NCI-H1694 (cell line): ENCODE measurements around the gene ZNF804B.
A peak's percentile ranks its signal among the peaks of the same experiment; 100 is the strongest.

Source experiments
- DNase-seq: peaks from one replicate; lab custom pipeline; 2025; lab: John Stamatoyannopoulos, UW

The ZNF804B gene

DNA sequence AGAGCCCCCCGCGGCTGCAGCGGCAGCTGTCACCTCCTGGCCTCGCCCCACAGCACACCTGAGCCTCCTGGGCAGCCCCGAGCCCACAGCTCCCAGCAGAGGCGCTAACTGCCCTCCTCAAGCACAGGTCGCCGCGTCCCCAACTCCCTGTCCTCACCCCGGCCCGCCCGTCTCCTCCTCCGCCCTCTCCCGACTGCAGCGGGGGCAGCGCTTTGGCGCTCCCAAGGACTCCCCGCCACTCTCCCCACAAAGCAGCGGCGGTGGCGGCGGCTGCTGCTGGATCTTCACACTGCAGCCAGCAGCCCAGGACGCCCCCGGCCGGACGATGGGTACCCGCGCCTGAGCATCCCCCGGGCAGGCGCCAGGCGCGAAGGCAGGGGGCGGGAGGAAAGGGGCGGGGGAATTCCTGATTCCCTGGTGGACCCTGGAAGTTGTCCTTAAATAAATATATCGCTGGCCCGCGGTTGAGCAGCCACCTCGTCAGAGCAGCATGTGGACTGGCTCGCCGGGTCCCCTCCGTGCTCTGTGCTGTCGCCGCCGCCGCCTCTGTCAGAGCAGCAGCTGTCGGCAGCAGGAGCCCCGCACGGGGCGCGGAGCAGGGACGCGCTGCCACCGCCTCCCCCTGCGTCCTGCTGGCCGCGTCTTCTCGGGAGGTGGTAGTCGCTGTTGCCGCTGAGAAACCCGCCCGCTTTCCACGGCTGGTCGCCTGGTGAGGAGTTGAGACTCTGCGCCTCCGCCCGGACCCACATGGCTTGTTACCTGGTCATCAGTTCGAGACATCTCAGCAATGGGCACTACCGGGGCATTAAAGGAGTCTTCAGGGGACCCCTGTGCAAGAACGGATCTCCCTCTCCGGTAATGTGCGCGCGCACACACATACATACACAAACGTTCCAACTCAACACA lies at the start of gene ZNF804B:
Gene ZNF804B, plus strand, starts transcription at position 471 of the 906 bp plus-strand sequence. Its CDS starts 277 bp downstream, at position 748.
- DNase-seq: no peak

DNA sequence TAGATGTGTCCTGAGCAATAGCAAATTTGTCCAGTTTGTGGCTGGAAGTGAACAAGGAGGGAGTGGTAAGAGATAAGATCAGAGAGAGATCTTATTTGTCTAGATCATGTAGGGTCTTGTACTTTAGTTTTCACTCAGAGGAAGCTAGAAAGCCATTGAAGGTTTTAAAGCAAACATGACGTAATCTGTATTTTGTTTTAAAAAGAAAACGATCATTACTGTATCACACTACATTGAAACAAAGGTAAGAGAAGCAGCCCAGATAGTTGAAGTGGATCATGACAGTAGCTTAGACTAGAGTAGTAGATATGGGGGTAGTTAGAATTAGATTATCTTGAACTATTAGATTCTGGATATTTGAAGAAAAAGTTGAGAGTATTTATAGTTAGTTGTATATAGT lies 23.6 kb upstream of the ZNF804B start:
- DNase-seq: no peak

DNA sequence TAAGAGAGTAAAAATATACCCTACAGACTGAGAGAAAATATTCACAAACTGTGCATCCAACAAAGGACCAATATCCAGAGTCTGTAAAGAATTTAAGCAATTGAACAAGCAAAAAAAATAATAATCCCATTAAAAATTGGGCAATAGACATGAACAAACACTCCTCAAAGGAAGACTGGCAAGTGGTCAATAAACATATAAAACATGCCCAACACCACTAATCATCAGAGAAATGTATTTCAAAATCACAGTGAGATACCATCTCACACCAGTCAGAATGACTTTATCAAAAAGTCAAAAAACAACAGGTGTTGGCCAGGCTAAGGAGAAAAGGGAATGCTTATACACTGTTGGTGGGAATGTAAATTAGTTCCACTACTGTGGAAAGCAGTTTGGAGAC lies 21.9 kb upstream of the ZNF804B start:
- no peak for DNase-seq

DNA sequence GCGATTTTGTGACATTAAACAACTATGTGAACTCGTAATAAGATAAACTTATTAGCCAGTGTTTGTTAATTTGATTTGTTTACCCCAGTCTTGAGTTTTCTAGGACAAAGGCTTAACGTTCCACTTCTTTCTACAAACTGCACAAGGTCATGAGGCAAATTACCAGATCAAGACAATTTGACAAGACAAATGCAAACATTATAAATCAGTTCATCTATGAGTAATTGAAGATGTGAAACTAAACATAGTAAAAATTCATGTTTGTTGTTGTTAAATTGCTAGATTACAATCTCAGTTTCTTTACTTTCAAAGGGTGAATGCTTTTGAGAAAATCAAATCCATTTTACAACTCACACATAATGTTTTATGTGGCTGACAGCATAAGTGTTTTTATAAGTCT lies 13.4 kb upstream of the ZNF804B start:
- no peak for DNase-seq

DNA sequence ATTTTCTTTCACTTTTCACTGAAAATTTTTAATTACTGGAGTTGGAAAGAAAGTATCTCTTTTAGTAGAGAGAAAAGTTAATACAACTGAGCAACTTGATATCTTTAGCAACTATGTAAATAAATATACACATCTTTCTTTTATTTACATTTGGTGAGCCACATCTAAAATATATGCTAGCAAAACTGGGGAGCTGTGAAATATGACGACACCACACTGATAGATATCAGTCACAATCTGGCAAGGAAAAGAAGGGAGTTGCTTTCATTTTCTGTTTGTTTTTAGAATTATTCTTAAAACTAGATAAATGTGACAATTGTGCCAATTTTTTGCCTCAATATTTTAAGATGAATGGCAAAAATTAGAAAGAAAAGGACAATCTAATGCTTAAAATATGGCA lies 2.7 kb upstream of the ZNF804B start:
- no peak for DNase-seq

DNA sequence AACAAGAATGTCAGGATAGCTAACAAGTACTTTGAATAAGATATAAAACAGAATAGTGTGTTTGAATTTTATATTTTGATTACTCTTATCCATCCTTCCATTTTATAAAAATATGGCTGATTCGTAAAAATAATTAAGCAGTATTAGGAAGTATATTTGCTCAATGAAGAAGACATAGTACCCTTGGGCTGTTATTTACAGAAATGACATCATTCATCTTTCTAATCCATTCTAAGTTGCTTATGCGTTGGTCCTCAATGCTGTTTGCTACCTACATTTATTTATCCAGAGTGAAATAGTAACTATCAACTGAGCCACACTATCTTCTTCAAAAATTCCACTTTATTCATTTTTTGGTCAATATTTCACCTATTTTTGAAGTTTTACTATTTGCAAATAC lies 2.1 kb upstream of the ZNF804B start:
- DNase-seq: no peak

DNA sequence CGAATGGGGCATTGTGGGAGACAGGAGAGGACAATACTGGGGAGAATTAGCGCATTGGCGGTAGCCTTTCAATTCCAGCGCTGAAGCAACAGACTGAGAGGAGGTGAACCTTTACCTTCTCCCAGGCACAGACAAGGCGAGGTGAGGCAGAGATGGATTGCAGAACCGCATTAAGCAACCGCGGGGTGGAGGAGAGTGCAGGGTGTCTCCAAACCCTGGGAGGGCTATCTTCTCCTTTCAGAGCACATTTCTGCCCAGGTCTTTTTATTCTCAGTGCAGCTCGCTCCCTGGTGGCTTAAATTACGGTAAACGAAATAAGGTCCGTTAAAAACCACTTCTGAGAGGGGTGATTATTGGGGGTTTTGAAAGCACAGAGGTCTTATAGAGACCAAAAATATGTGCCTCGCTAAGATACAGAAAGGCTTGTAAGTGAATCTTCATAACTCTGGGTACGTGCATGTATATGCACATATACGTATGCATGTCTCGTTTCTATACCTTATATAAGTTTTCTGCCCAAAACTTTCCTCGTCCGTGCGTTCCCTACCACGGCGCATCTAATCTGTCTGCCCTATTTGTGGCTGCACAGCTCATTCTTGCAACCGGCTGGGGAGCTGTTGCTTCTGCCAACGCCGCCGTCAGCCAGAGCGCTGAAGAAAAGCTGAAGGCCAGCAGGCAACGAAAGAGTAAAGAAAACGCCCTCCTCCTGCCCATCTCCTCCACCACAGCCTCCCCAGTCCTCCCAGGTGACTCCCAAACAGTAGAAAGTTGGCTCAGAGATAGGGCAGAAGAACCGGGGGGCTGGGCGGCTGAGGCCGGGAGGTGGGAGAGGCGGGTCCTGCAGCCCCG lies 895 bp upstream of the ZNF804B start:
- DNase-seq: peak; percentile 3

DNA sequence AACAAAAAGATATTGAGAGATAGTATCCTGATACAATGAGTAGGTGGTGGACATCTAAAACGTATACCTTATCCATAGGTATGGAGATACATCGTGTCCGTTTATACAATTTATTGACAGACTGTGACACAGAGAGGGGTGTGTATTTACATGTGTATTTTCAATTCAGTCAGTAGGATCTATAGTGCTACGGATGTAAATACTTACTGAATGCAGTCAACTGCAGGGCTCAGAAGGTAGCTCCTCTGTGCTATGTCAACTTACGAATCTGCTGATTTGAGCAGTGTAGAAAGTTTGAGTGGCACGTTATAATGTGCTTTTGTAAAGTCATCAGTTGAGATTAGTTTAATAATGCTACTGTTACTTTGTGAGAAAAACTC lies 626 bp downstream of the ZNF804B start:
- DNase-seq: no peak

DNA sequence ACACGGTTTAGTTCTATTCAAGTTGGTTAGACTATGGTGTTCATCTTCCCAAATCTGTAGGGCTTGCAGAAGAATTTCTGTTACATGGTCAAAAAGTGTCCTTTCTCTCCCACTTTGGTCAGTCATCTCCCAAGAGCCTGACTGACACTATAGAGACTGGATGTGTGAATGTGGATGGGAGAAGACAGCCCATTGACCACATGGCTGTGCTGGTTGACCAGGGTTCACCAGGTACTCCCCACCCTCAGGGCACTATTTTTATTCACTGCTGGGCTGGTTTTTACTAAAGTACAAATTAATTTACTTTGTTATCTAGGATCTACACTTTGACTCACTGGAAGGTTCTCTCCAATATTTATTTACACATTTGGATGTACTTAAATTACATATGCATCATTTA lies 2.3 kb downstream of the ZNF804B start:
- no peak for DNase-seq

DNA sequence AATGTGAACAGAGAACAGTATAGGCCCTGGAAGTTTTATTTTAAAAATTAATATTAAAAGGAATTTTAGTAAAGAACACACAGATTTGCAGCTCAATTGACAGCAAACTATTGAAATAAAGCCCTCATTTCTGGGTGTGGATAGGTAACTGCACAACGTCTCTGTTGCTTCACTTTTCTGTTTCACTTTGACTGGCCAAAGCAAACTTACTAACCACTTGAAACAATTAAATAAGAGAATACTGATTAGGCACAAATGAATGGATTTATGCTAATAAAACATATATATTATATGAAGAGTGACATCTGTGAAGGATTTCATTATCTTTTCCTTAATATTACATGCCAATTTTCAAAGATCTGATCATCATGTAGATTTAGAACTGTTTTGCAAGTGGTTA lies 11.9 kb downstream of the ZNF804B start:
- DNase-seq: no peak

DNA sequence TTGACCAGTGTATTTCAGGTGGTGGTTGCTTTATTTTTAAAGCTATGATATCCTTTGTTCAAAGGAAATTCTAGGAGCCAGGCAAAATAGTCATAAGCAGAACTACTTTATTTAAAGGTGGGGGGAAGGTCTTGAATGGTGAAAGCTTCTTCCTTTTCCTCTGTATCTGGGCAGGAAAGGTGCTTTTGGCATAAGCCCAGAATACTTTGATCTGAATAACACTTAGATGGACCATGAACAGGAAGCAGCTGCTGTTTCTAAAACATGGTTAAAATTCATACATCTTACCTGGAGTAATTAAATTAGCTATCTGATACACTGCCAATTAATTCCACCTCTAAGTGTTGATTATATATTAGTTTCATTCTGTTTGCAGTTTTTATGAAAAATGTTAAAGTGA lies 13.3 kb downstream of the ZNF804B start:
- no peak for DNase-seq

DNA sequence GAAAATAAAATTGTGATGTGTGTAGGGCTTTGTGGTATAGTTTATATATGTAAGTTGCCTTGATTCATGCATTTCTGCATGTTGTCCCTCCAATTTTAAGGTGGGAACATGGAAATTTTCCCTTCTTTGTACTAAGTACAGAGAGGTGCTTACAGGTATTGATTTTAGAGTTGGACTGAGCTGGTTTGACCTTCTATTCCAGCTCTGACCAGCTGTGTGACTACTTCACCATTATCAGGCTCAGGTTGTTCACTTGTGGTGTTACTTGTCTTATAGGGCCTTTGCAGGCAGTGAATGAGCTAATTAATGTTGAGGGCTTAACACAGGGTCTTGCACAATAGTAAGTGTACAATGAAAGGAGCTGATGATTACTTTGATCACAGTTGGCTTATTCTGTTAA lies 16.3 kb downstream of the ZNF804B start:
- DNase-seq: no peak

DNA sequence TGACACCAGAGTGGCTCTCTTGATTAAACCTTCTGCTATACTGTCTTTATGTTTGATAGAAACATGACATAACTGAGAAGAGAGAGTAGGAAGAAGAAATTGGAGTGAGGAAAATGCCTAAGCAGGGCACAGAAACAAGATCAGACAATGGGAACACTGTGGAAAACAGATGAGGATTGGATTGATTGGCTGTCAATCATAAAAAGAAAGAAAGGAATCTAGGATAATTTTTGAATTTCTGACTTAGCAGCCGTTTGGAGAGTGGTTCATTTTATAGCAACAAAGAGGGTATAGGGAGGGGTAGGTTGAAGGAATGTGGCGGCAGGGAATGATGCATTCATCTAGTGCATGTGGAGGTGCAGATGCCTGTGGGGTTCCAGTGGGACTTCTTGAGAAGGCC lies 28.3 kb downstream of the ZNF804B start:
- no peak for DNase-seq

DNA sequence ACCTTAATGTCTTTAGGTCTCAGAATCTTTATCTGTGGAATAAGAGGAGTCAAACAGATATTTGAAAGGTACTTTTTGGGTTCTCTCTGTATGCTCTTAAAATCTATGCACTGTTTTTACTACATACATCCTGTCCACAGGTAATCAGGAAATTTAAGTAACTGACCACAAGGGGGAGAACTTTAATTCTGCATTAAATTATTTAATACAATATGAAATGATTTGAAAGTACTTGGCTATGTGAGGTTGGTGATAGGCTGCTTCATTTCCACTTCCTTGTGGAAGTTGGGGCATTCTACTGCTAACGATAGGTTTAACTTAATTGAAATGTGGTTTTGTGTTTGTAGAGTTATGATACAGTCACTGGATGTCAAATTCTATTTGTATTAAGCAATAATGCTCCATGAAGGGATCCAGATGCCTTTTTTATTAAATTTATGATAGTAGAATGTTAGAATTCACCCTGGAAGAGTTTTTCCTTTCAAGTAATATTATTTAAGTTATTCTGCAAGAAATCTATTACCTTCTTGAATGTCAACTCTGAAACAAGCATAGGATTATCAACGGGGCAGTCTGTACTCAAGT lies 30.1 kb downstream of the ZNF804B start:
- DNase-seq: peak; percentile 20

DNA sequence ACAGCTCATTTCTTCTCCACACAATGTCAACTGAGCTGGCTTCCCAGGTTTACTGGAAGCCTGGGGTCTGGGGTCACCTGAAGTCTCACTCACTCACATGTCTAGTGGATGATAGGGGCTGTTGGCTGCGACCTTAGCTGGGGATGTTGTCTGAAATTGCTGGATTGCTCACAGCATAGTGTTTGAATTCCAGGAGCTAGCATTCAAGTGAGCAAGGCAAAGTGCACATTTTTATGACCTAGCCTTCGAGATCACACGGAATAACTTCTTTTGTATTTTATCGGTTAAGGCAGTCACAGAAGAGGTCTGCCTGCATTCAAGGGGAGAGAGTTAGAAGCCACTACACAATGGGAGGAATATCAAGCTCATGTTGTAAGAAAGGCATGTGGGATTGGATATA lies 32.4 kb downstream of the ZNF804B start:
- no peak for DNase-seq

DNA sequence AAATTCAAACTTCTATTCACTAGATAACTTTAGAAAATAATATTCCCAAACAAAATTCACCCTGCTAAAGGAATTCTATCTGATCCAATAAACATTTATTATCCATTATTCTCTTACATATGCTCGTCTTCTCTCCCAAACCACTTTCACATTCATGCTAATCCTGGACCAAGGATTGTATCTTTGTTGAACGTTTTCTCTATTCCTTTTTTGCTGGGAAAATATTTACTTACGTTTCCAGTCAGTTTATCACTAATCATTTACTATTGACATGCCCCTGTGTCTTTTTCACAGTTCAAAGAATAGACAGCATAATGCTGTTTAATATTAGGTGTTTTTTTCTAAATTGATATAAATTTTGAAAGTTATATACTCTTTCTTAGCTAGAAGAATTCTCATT lies 32.9 kb downstream of the ZNF804B start:
- DNase-seq: no peak

DNA sequence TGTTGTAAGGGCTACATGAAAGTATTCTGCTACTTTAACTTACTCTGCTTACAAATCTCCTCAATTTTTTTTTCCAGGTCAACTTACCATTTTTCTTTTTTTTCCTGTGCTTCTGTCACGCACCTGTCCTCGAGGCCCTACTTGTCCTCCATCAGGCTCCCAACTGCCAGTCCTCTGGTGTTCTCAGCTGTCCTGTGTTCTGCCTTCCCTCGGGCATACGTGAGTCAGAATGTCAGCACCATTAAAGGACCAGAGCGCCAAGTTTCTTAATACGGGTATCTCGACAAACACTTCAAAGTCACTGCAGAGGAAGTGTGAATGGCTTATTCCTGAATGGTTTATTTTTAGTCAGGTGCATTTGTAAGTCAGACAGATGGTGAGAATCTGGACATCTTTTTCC lies 36.1 kb downstream of the ZNF804B start, which contains the start of gene TEX47:
Gene TEX47, minus strand, starts transcription at position 185 of the 400 bp plus-strand sequence. CDS start 795 bp downstream, outside the sequence.
- DNase-seq: no peak

DNA sequence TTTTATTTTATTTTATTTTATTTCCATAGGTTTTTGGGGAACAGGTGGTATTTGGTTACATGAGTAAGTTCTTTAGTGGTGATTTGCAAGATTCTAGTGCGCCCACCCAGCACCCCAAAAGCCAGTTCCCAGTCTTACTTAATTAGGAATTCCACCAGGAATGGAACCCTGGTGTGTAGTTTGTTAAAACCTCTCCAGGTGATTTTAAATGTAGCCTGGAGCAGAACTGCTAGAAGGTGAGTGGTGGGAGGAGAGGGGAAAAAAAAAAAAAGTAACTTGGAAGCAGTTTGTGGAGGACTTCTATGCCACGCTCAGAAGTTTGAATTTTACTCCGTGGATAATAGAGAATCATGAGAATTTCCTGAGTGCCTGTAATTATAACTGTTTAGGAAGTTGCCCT lies 41.5 kb downstream of the ZNF804B start:
- no peak for DNase-seq

DNA sequence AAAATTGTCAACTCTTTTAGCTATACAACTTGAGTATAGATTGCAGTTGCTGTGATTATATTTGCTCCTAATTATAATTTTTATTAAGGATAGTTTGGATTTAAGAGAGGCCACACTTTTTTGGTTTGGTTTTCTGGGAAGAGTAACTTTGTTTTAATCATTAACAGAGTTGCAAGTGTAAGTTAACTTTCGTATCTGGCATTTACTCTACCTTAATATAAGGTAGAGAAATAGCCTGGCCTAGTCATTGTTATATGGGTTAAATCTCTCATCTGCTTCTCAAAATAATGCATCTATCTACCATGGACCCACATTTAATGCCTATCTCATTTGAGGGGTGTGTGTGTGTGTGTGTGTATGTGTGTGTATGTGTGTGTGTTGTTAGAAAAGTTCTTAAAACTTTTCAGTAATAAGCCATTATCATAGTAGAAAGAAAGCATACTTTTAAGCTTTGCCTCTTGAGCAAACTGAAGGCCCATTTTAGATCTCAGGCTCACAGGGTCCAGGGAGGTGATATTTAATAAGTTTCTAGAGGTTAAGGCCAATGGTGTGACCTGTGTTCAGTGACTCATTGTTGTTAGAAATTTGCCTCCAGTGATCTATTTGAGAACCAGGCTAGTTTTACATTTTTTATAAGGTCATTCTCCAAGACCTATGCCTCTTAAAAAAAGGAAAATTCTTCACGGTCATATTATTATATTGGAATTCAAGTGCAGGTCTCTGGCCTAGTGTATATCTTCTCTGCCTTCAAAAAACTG lies 47.0 kb downstream of the ZNF804B start:
- no peak for DNase-seq

DNA sequence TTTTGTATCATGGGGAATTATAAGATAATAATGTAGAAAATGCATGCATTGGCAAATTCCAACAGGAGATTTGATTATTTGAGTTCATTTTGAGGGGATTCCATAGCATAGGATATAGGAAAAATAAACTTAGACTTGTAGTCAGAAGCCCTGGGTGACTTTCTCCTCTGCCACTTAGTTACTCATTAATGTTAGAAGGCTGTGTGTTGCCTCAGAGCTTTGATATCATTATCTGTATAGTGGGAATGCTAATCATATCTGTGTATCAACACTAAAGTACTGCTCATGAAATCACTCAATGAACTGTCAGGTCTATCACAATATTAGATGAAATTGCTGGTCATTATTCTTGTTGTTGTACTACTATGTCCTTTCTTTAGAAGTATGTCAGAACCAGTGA lies 59.1 kb downstream of the ZNF804B start:
- DNase-seq: no peak

DNA sequence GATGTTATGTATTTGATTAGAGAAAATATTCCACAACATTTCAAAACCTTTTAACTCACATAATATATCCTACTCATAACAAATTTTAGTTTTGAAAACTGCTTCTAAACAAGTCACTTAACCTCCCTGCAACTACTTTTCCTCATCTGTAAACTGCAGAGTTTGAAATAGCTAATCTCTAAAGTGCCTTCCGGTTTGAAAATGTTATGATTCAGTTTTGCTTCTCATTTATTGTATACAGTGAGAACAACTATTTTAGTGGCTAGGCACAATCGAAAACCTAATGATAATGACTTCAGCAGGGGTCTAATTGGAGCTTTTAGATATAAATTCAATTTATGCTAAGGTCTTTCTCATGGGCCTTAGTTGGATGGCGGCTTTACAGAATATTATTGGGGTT lies 66.7 kb downstream of the ZNF804B start:
- no peak for DNase-seq
